ENCODE results near the gene TKTL2. TPM values are rescaled to one million over a fixed set of nuclear protein-coding genes. Genes with fewer than 3 reads are reported as not detected.

TKTL2 gene
- total RNA-seq, 6 donors from 2014 or later = not detected

GRCh38 chr4:163495900-163496299 lies 22.3 kb upstream of the TKTL2 start:
- peak overlapping the region in 1 of 4 donors; percentile 97 for H3K4me3 ChIP-seq
- no peak overlapping the region for H3K27ac ChIP-seq
- no peaks in the 10 kb centered on the region for H3K9me3 ChIP-seq
- 16% methylated on average over 1 of the region's 1 CpG for WGBS, 2 donors
- DNase-seq (no peak), ATAC-seq (ENCODE audit: low FRiP score in 2 of 2) (no peak)
- no peaks in the 10 kb centered on the region for H3K36me3 ChIP-seq
- H3K4me1 ChIP-seq = peaks cover 14 to 17% (median 16%) of the 10 kb centered on the region in 4 donors
- TF ChIP-seq POLR2AphosphoS5 (IDR thresholded peaks at IDR 0.05) = no peak
- no peak for TF ChIP-seq EP300 (IDR thresholded peaks at IDR 0.05)
- no peak for TF ChIP-seq CTCF (IDR thresholded peaks at IDR 0.05)
- TF ChIP-seq POLR2A (IDR thresholded peaks at IDR 0.05) = no peak
- H3K27me3 ChIP-seq = no peaks in the 10 kb centered on the region

GRCh38 chr4:163494360-163495241 lies 21.0 kb upstream of the TKTL2 start, which contains the start of gene TMA16:
TMA16 (plus strand) TSS chr4:163494690; CDS start chr4:163494802, 112 bp downstream.
- no peaks in the 10 kb centered on the region for H3K27me3 ChIP-seq
- ATAC-seq (ENCODE audit: low FRiP score in 2 of 2) (peak; percentile 97 to 98), DNase-seq (peak; percentile 88 to 93)
- H3K27ac ChIP-seq = peak within 1 kb of the TSS; percentile 83 to 93 (median 88)
- 0 to 1% methylated on average over 34 to 58 of the region's 64 CpGs for WGBS, 2 donors
- TF ChIP-seq EP300 (IDR thresholded peaks at IDR 0.05) (no peak), CTCF (IDR thresholded peaks at IDR 0.05) (peak in 1 of 6 experiments; percentile 13), POLR2A (IDR thresholded peaks at IDR 0.05) (peak in 3 of 4 donors; percentile 19 to 66 (median 58)), POLR2AphosphoS5 (IDR thresholded peaks at IDR 0.05) (peak; percentile 63 to 66)
- no peaks in the 10 kb centered on the region for H3K36me3 ChIP-seq
- H3K9me3 ChIP-seq = no peaks in the 10 kb centered on the region
- H3K4me1 ChIP-seq = peaks cover 14 to 17% (median 16%) of the 10 kb centered on the region in 4 donors
- H3K4me3 ChIP-seq = peak within 1 kb of the TSS; percentile 55 to 97 (median 88)

- ATAC-seq (ENCODE audit: low FRiP score in 2 of 2) (peak; percentile 32 to 69), DNase-seq (peak in 1 of 2 donors; percentile 31)
- peaks cover 14 to 17% (median 16%) of the 10 kb centered on the region in 4 donors for H3K4me1 ChIP-seq
- TF ChIP-seq CTCF (IDR thresholded peaks at IDR 0.05) = no peak
- TF ChIP-seq EP300 (IDR thresholded peaks at IDR 0.05) = no peak
- no peak for TF ChIP-seq POLR2A (IDR thresholded peaks at IDR 0.05)
- no peak for TF ChIP-seq POLR2AphosphoS5 (IDR thresholded peaks at IDR 0.05)
- H3K4me3 ChIP-seq = peak overlapping the region; percentile 55 to 97 (median 88)
- no peaks in the 10 kb centered on the region for H3K9me3 ChIP-seq
- H3K27me3 ChIP-seq = no peaks in the 10 kb centered on the region
- 38 to 40% methylated on average over 19 to 28 of the region's 28 CpGs for WGBS, 2 donors
- no peaks in the 10 kb centered on the region for H3K36me3 ChIP-seq
- H3K27ac ChIP-seq = peak overlapping the region; percentile 83 to 93 (median 88)
Measured at GRCh38 chr4:163493643-163494359, 20.2 kb upstream of the TKTL2 start.

GRCh38 chr4:163492951-163493504 lies 19.5 kb upstream of the TKTL2 start:
- DNase-seq (no peak), ATAC-seq (ENCODE audit: low FRiP score in 2 of 2) (no peak)
- Histone ChIP-seq H3K4me3 (peak overlapping the region in 1 of 4 donors; percentile 97), H3K9me3 (no peaks in the 10 kb centered on the region), H3K27me3 (no peaks in the 10 kb centered on the region), H3K4me1 (peaks cover 14 to 17% (median 16%) of the 10 kb centered on the region in 4 donors), H3K27ac (peak overlapping the region in 2 of 4 donors; percentile 85 to 93), H3K36me3 (no peaks in the 10 kb centered on the region)
- 93 to 99% methylated on average over 6 of the region's 6 CpGs for WGBS, 2 donors
- TF ChIP-seq POLR2A (IDR thresholded peaks at IDR 0.05) = no peak
- TF ChIP-seq EP300 (IDR thresholded peaks at IDR 0.05) = no peak
- no peak for TF ChIP-seq CTCF (IDR thresholded peaks at IDR 0.05)
- no peak for TF ChIP-seq POLR2AphosphoS5 (IDR thresholded peaks at IDR 0.05)
